OCI-M2 (cell line): Measurements from ENCODE around the gene SMPD3.
"Not testable (repeated sequence)": the region's sequence is repeated elsewhere in the genome, so short reads cannot be mapped to it uniquely, and the experiment has no call there.

Experiments used
- DNase-seq: peaks from one replicate; lab custom pipeline; 2025; ENCODE audit not compliant: unreplicated experiment; lab: John Stamatoyannopoulos, UW

Gene SMPD3

GRCh38 chr16:68448360-68448970 is at the start of gene SMPD3:
Gene SMPD3 (minus strand): TSS chr16:68448508. CDS start chr16:68372181, 76,327 bp downstream.
- peak; percentile 62 for DNase-seq

- no peak for DNase-seq
Observed at GRCh38 chr16:68496689-68497088, 48.4 kb upstream of the SMPD3 start.

GRCh38 chr16:68494261-68494660 is 46.0 kb upstream of the SMPD3 start:
- not testable (repeated sequence) for DNase-seq

- no peak for DNase-seq
Observed at GRCh38 chr16:68493412-68494070, 45.2 kb upstream of the SMPD3 start.

- no peak for DNase-seq
Observed at GRCh38 chr16:68492543-68493411, 44.5 kb upstream of the SMPD3 start.

- no peak for DNase-seq
Observed at GRCh38 chr16:68492151-68492542, 43.8 kb upstream of the SMPD3 start.

GRCh38 chr16:68491576-68491950 is 43.3 kb upstream of the SMPD3 start:
- DNase-seq: no peak

- DNase-seq: no peak
Observed at GRCh38 chr16:68490829-68491575, 42.7 kb upstream of the SMPD3 start.

GRCh38 chr16:68490358-68490757 is 42.0 kb upstream of the SMPD3 start:
- DNase-seq: no peak

GRCh38 chr16:68488554-68488953 is 40.2 kb upstream of the SMPD3 start:
- no peak for DNase-seq

- no peak for DNase-seq
Observed at GRCh38 chr16:68487669-68488068, 39.4 kb upstream of the SMPD3 start.

GRCh38 chr16:68487203-68487514 is 38.9 kb upstream of the SMPD3 start:
- DNase-seq: no peak

GRCh38 chr16:68486502-68487202 is 38.3 kb upstream of the SMPD3 start:
- DNase-seq: no peak

- DNase-seq: no peak
Observed at GRCh38 chr16:68481636-68482035, 33.3 kb upstream of the SMPD3 start.

- no peak for DNase-seq
Observed at GRCh38 chr16:68480084-68480995, 32.0 kb upstream of the SMPD3 start.

GRCh38 chr16:68479271-68479670 is 31.0 kb upstream of the SMPD3 start:
- DNase-seq: no peak

- no peak for DNase-seq
Observed at GRCh38 chr16:68478526-68479250, 30.4 kb upstream of the SMPD3 start.

GRCh38 chr16:68475071-68475470 is 26.8 kb upstream of the SMPD3 start:
- DNase-seq: no peak
